Fibroblast of peridontal ligament (primary cell): ENCODE results near the gene KCNK18.

Experiments used
- DNase-seq: peaks from one replicate; pipeline ENCODE4 v3.0.0-alpha.2; 2010; ENCODE audit errors: extremely low read depth

KCNK18 gene

GRCh38 chr10:117197189-117197588 lies at the start of gene KCNK18:
Gene KCNK18, plus strand, starts transcription at chr10:117197489. Its CDS starts 0 bp downstream, at chr10:117197489.
- no peak for DNase-seq

GRCh38 chr10:117148284-117148683 lies 49.0 kb upstream of the KCNK18 start:
- no peak for DNase-seq

DNA sequence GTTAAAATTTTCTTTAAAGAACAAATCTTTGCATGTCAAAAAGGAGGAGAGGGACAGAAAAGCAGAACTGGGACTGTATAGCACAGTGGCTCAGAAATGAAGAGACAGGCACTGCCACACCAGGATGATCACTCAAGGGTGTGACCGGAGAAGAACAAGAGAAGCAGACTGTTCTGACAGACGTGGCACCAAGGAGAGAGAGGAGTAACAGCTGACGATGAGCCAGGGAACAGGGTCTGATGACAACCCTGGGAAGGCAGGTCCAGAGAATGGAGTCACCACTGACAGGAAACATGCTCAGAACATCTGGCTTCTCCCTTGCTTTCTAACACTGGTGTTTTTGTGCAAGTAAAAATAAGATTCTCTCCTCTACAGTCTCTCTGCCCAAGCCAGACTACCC lies 44.6 kb upstream of the KCNK18 start:
- no peak for DNase-seq

GRCh38 chr10:117158297-117158696 lies 39.0 kb upstream of the KCNK18 start:
- DNase-seq: no peak

DNA sequence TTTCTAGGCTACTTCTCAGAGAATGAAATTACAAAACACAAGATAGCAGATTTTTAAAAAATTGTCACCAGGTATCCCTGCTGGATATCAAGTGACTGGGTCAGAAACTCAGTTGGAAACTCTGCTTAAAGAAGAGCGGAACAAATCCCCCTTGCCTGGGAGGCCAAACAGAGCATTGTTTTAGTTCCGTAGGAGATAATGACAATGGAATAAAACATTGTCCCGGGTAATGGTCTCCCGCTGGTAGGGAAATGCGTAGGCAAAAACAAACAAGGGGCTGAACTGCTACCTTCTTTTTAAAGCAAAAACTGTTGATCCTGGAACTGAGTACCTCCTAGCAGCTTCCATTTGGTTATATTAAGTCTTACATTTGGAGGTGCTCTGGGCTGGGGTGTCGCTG lies 37.9 kb upstream of the KCNK18 start:
- no peak for DNase-seq

- DNase-seq: no peak
These were observed 36.7 kb upstream of the KCNK18 start for GRCh38 chr10:117160567-117160966.

GRCh38 chr10:117161386-117162033 lies 35.8 kb upstream of the KCNK18 start:
- no peak for DNase-seq

- DNase-seq: no peak
These were observed 34.9 kb upstream of the KCNK18 start for GRCh38 chr10:117162093-117163060.

DNA sequence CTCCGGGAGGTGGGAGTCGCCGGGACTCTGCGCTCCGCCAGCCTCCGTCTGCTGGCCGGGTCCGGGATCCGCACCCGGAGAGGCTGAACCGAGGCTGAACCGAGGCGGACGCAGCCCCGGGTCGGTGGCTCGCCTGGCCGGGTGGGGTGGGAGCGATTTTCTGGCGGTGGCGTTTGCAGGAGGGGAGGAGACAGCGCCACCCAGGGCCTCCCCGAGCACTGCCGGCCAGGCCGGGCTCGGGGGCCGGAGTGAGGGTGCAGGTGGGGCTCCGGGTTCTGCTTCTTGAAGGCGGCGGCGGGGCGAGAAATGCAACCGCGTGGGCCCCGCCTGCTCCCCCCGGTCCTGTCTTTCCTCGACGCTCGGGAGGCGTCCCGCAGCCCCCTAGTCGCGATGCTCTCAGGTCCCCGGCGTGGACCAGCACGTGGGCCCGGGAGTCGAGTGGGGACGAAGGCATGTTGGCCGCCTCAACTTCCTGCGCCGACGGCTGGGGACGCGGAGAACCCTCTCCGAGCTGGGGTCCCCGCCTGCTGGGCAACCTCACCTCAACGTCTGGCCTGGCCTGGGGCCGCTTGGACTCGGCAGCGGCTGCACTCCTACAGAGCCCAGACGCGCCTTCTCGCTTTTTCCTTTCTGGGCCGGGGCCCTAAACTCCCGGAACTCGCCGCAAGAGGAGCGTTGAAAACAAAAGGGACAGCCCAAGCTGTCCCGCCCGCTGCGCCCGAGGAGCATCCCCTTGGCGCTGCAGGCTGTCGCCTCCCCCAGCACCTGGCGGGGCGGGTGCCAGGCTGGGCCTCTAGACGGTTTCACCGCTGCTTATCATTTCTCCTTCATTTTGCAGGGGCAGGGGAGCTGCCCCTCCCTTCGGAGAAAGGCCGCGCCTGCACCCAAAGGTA lies 34.0 kb upstream of the KCNK18 start:
- DNase-seq: no peak

- no peak for DNase-seq
These were observed 33.2 kb upstream of the KCNK18 start for GRCh38 chr10:117163954-117164548.

GRCh38 chr10:117164592-117165537 lies 32.4 kb upstream of the KCNK18 start:
- peak; percentile 9 for DNase-seq

DNA sequence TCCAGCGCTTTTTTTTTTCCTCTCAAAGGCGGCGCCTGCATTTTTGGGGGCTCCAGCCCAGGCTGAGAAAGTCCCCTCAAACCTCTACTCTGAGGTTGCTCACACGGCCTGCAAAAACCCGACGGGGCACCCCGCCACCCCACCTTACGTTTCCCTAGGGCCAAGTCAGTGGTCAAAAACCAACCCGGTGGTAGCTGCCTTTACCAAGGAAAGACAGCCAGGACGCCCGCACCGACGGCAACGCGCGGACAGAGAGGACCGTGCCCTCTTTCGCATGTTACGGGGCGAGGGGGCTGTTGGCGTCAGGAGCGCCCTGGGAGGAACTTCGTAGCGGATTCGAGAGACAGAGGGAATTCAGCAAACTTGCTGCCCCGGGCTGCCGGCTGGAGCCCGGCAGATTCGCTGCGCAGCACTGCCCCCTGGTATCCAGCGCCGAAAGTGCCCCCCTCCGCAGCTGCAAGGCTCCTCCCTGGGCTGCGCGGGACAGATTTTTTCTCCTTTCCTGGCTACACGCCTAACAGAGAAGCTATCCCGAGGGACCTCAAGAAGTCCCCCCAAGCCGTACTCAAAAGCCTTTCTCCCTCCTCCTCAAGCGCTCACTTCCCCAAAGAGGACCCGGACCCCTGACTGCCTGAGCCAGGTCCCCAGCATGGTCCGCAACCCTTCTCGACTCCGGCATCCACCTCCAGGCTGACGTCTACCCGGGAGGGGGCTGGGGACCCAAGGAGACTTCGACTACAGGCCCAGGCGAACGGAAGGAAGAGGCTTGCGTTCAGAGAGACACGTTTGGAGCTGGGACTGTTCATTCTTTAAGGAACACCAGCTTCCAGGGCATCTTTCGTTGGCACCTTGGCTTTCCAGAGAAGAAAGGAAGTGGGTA lies 31.5 kb upstream of the KCNK18 start:
- DNase-seq: peak; percentile 20

DNA sequence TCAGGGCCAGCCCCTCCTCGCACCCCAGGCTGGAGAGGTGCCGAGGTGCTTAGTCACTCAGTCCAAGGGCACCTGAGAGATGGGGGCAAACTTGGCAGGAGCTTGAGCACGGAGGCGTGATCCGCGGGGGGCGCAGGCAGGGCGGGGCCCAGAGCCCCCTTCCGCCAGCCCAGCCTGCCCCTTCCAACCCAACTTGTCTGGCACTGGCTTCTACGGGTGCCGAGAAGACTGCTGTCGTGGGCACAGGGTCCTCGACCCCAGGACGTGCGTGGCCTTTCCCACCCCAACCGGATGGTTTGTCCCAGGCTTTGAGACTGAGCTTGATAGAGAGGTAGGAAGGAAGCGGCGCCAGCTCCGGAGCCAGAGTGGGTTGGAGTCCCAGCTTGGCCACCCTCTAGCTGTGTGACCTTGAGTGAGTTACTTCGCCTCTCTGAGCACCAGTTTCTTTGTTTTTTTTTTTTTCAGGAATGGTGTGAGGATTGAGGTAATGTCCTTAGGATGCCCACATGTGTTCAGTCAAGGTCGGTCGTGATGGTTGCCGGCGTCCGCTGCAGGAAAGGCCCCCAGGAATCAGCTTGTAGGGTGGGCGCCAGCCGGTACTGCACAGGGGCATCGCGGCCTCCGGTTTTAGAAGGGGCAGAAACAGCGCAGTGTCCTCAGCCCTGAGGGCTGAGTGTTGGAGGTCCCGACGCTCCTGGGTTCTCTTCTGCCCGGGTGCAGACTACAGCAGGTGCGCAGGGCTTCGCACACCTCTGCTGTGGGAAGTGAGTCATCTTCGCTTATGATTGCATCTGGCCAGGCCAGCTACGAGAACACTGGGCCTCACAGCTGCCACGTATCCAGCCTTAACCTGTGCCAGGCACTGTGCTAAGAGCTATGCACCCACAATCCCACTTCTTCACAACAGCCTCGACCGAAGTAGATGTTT lies 30.6 kb upstream of the KCNK18 start:
- DNase-seq: no peak

DNA sequence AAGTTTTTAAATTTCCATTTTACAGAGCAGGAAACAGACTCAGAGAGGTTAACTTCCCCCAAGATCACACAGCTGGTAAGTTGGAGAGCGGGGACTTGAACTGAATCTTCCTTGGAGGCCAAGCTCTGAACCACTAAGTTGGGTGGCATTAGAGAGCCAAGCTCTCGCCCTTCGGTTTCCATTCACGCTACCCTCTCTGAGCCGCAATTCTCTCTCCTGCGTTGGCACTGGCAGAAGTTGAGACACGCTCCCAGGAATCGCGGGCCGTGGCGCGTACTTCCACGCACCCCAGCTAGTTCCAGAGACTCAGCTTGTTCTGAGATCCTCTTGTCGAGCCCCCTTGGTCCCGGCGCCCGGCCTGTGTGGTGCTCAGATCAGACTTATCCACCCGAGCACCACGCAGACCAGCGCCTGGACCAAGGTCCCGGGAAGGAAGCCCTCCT lies 29.9 kb upstream of the KCNK18 start:
- DNase-seq: no peak

- DNase-seq: no peak
These were observed 29.3 kb upstream of the KCNK18 start for GRCh38 chr10:117167789-117168674.

- DNase-seq: no peak
These were observed 28.6 kb upstream of the KCNK18 start for GRCh38 chr10:117168729-117169128.

- peak; percentile 12 for DNase-seq
These were observed 27.8 kb upstream of the KCNK18 start for GRCh38 chr10:117169480-117169879.
